Loucy (cell line): ENCODE results near the gene TMEM114.

Source experiments
- CTCF ChIP-seq: fragments of 200-600 bp; sonication (generic); conservative IDR thresholded peaks from 2 replicates; pipeline ENCODE4 v1.5.1; 2014; ENCODE audit warnings: mild to moderate bottlenecking, antibody characterized with exemption, low read length
- EZH2phosphoT487 ChIP-seq: fragments of 200-600 bp; IDR thresholded peaks from 2 replicates; pipeline ENCODE4 v1.6.1; 2018; ENCODE audit warnings: antibody characterized with exemption, mild to moderate bottlenecking, moderate library complexity, borderline replicate concordance

GRCh38 chr16:8588682-8589056 lies 1.6 kb downstream of the TMEM114 start:
- TF ChIP-seq CTCF (no peak), EZH2phosphoT487 (no peak)
